ENCODE results near the gene FMNL2. TPM values are rescaled to one million over a fixed set of nuclear protein-coding genes. Genes with fewer than 3 reads are reported as not detected.
A peak's percentile ranks its signal among the peaks of the same experiment; 100 is the strongest.

FMNL2 gene
- total RNA-seq, 2 experiments from 2014 or later: 2.2 TPM

- CTCF ChIA-PET: no interaction called here
- no peak for DNase-seq
- POLR2A ChIA-PET: no interaction called here
- Mint-ChIP-seq H3K4me3 (no peak overlapping the region), H3K9me3 (no peaks in the 10 kb centered on the region), H3K36me3 (no peaks in the 10 kb centered on the region), H3K27ac (no peak overlapping the region), H3K4me1 (ENCODE audit: low read depth) (peaks cover 20% of the 10 kb centered on the region), H3K27me3 (peaks cover 24% of the 10 kb centered on the region)
- intact Hi-C loops (cut with micrococcal nuclease): no loop called here
Measured at GRCh38 chr2:152413228-152414030, 78.5 kb downstream of the FMNL2 start.

GRCh38 chr2:152415231-152415642 lies 80.3 kb downstream of the FMNL2 start:
- POLR2A ChIA-PET: interaction anchor here (1.1 to 1.6 kb wide), 3 partner anchors 9 to 30 kb away, joined by 3 to 6 read pairs (median 4); no protein-coding TSS in a partner anchor
- peak; percentile 58 for DNase-seq
- CTCF ChIA-PET: interaction anchor here (1.9 kb wide), 1 partner anchor 220 kb away, joined by 5 read pairs; no protein-coding TSS in a partner anchor
- Mint-ChIP-seq H3K4me3 (no peak overlapping the region), H3K4me1 (ENCODE audit: low read depth) (peaks cover 23% of the 10 kb centered on the region), H3K27ac (peak overlapping the region; percentile 64), H3K9me3 (no peaks in the 10 kb centered on the region), H3K27me3 (peaks cover 20% of the 10 kb centered on the region), H3K36me3 (no peaks in the 10 kb centered on the region)
- intact Hi-C loops (cut with micrococcal nuclease): loop anchor here (1.0 to 5.0 kb wide), 4 partner anchors 9 to 277 kb away; partner anchors contain the start of gene FMNL2

- H3K36me3 Mint-ChIP-seq: no peaks in the 10 kb centered on the region
- ChIA-PET POLR2A (interaction anchor here (1.1 to 1.6 kb wide), 3 partner anchors 10 to 30 kb away, joined by 3 to 6 read pairs (median 4); no protein-coding TSS in a partner anchor), CTCF (interaction anchor here (1.9 kb wide), 1 partner anchor 220 kb away, joined by 5 read pairs; no protein-coding TSS in a partner anchor)
- H3K4me3 Mint-ChIP-seq: no peak overlapping the region
- DNase-seq: no peak
- peaks cover 24% of the 10 kb centered on the region for H3K27me3 Mint-ChIP-seq
- intact Hi-C loops (cut with micrococcal nuclease): loop anchor here (1.0 to 5.0 kb wide), 4 partner anchors 9 to 277 kb away; partner anchors contain the start of gene FMNL2
- peak overlapping the region; percentile 64 for H3K27ac Mint-ChIP-seq
- H3K4me1 Mint-ChIP-seq (ENCODE audit: low read depth): peaks cover 27% of the 10 kb centered on the region
- no peaks in the 10 kb centered on the region for H3K9me3 Mint-ChIP-seq
Measured at GRCh38 chr2:152415796-152416195, 80.8 kb downstream of the FMNL2 start.

- H3K4me3 Mint-ChIP-seq: no peak overlapping the region
- H3K27me3 Mint-ChIP-seq: peaks cover 33% of the 10 kb centered on the region
- DNase-seq: peak; percentile 22
- POLR2A ChIA-PET: no interaction called here
- CTCF ChIA-PET: no interaction called here
- no peaks in the 10 kb centered on the region for H3K9me3 Mint-ChIP-seq
- peaks cover 33% of the 10 kb centered on the region for H3K4me1 Mint-ChIP-seq (ENCODE audit: low read depth)
- H3K27ac Mint-ChIP-seq: no peak overlapping the region
- intact Hi-C loops (cut with micrococcal nuclease): loop anchor here (1.0 to 5.0 kb wide), 4 partner anchors 81 to 274 kb away; partner anchors contain the start of gene FMNL2
- no peaks in the 10 kb centered on the region for H3K36me3 Mint-ChIP-seq
Measured at GRCh38 chr2:152418688-152419087, 83.7 kb downstream of the FMNL2 start.

GRCh38 chr2:152419944-152420343 lies 85.0 kb downstream of the FMNL2 start:
- DNase-seq: no peak
- intact Hi-C loops (cut with micrococcal nuclease): loop anchor here (2.0 to 5.0 kb wide), 4 partner anchors 83 to 272 kb away; partner anchors contain the start of gene FMNL2

GRCh38 chr2:152420363-152420762 lies 85.4 kb downstream of the FMNL2 start:
- intact Hi-C loops (cut with micrococcal nuclease): loop anchor here (5.0 kb wide), 1 partner anchor 217 kb away; no protein-coding TSS in a partner anchor
- ChIA-PET CTCF (no interaction called here), POLR2A (no interaction called here)
- no peak overlapping the region for H3K4me3 Mint-ChIP-seq
- H3K27me3 Mint-ChIP-seq: peaks cover 30% of the 10 kb centered on the region
- no peak for DNase-seq
- no peaks in the 10 kb centered on the region for H3K36me3 Mint-ChIP-seq
- H3K27ac Mint-ChIP-seq: no peak overlapping the region
- peaks cover 23% of the 10 kb centered on the region for H3K4me1 Mint-ChIP-seq (ENCODE audit: low read depth)
- no peaks in the 10 kb centered on the region for H3K9me3 Mint-ChIP-seq

More at GRCh38 chr2:152419944-152420343, 85.0 kb downstream of the FMNL2 start:
- peaks cover 30% of the 10 kb centered on the region for H3K27me3 Mint-ChIP-seq
- ChIA-PET POLR2A (no interaction called here), CTCF (no interaction called here)
- no peak overlapping the region for H3K4me3 Mint-ChIP-seq
- H3K9me3 Mint-ChIP-seq: no peaks in the 10 kb centered on the region
- H3K4me1 Mint-ChIP-seq (ENCODE audit: low read depth): peaks cover 26% of the 10 kb centered on the region
- no peak overlapping the region for H3K27ac Mint-ChIP-seq
- H3K36me3 Mint-ChIP-seq: no peaks in the 10 kb centered on the region

- H3K36me3 Mint-ChIP-seq: no peaks in the 10 kb centered on the region
- H3K27me3 Mint-ChIP-seq: peaks cover 32% of the 10 kb centered on the region
- no peak for DNase-seq
- H3K9me3 Mint-ChIP-seq: no peaks in the 10 kb centered on the region
- intact Hi-C loops (cut with micrococcal nuclease): loop anchor here (5.0 kb wide), 1 partner anchor 216 kb away; no protein-coding TSS in a partner anchor
- ChIA-PET CTCF (no interaction called here), POLR2A (no interaction called here)
- H3K27ac Mint-ChIP-seq: no peak overlapping the region
- H3K4me1 Mint-ChIP-seq (ENCODE audit: low read depth): peaks cover 18% of the 10 kb centered on the region
- H3K4me3 Mint-ChIP-seq: no peak overlapping the region
Measured at GRCh38 chr2:152420936-152421335, 86.0 kb downstream of the FMNL2 start.

GRCh38 chr2:152421521-152422370 lies 86.8 kb downstream of the FMNL2 start:
- H3K27ac Mint-ChIP-seq: no peak overlapping the region
- CTCF ChIA-PET: no interaction called here
- H3K36me3 Mint-ChIP-seq: no peaks in the 10 kb centered on the region
- intact Hi-C loops (cut with micrococcal nuclease): loop anchor here (5.0 kb wide), 1 partner anchor 216 kb away; no protein-coding TSS in a partner anchor
- H3K9me3 Mint-ChIP-seq: no peaks in the 10 kb centered on the region
- peak; percentile 15 for DNase-seq
- POLR2A ChIA-PET: interaction anchor here (0.9 kb wide), 1 partner anchor 15 kb away, joined by 3 read pairs; no protein-coding TSS in a partner anchor
- H3K4me1 Mint-ChIP-seq (ENCODE audit: low read depth): peaks cover 15% of the 10 kb centered on the region
- H3K27me3 Mint-ChIP-seq: peaks cover 29% of the 10 kb centered on the region
- H3K4me3 Mint-ChIP-seq: no peak overlapping the region

- Mint-ChIP-seq H3K9me3 (no peaks in the 10 kb centered on the region), H3K36me3 (no peaks in the 10 kb centered on the region), H3K27ac (no peak overlapping the region), H3K4me1 (ENCODE audit: low read depth) (peaks cover 12% of the 10 kb centered on the region), H3K27me3 (peaks cover 25% of the 10 kb centered on the region), H3K4me3 (no peak overlapping the region)
- ChIA-PET POLR2A (no interaction called here), CTCF (no interaction called here)
- no peak for DNase-seq
- intact Hi-C loops (cut with micrococcal nuclease): loop anchor here (5.0 kb wide), 1 partner anchor 214 kb away; no protein-coding TSS in a partner anchor
Measured at GRCh38 chr2:152423684-152424083, 88.7 kb downstream of the FMNL2 start.

- H3K9me3 Mint-ChIP-seq: no peaks in the 10 kb centered on the region
- H3K27me3 Mint-ChIP-seq: peaks cover 13% of the 10 kb centered on the region
- POLR2A ChIA-PET: no interaction called here
- no peaks in the 10 kb centered on the region for H3K36me3 Mint-ChIP-seq
- H3K4me3 Mint-ChIP-seq: no peak overlapping the region
- CTCF ChIA-PET: no interaction called here
- H3K27ac Mint-ChIP-seq: no peak overlapping the region
- peaks cover 5% of the 10 kb centered on the region for H3K4me1 Mint-ChIP-seq (ENCODE audit: low read depth)
- DNase-seq: no peak
- intact Hi-C loops (cut with micrococcal nuclease): no loop called here
Measured at GRCh38 chr2:152425765-152426727, 91.1 kb downstream of the FMNL2 start.

- DNase-seq: no peak
- Mint-ChIP-seq H3K4me3 (no peak overlapping the region), H3K27ac (no peak overlapping the region), H3K4me1 (ENCODE audit: low read depth) (no peaks in the 10 kb centered on the region), H3K9me3 (no peaks in the 10 kb centered on the region), H3K27me3 (peaks cover 9% of the 10 kb centered on the region), H3K36me3 (no peaks in the 10 kb centered on the region)
- intact Hi-C loops (cut with micrococcal nuclease): no loop called here
- POLR2A ChIA-PET: interaction anchor here (0.5 kb wide), 1 partner anchor 159 kb away, joined by 3 read pairs; no protein-coding TSS in a partner anchor
- CTCF ChIA-PET: no interaction called here
Measured at GRCh38 chr2:152426801-152427200, 91.8 kb downstream of the FMNL2 start.

All from activated CD4-positive, alpha-beta memory T cell treated with anti-CD3 and anti-CD28 coated beads for 36 hours (primary cell).